Measurements from ENCODE around the gene TRABD2B.

Gene TRABD2B

GRCh38 chr1:47876587-47876963 is 120.6 kb downstream of the TRABD2B start:
- DNase-seq (ENCODE audit: low spot score) = no peak

- DNase-seq (ENCODE audit: low spot score) = no peak
Measured at GRCh38 chr1:47875831-47876586, 121.2 kb downstream of the TRABD2B start.

DNA sequence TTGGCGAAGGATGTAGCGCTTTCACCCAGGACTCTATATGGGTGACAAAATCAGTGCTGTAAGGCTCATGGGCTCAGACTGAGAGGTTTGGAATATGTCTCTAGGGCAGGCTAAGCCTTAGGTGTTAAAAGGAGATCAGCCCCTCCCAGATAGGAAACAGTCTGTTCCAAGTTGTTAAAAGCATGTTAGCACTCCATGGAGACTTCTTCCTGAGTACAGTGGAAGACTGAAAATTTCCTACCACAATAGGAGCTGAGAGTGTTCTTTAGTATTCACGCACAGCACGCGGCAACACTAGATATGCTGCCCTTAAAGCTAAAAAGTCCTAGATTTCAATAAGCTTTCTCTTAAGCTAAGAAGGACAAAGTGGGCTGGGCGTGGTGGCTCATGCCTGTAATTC is 122.1 kb downstream of the TRABD2B start:
- DNase-seq (ENCODE audit: low spot score) = no peak

DNA sequence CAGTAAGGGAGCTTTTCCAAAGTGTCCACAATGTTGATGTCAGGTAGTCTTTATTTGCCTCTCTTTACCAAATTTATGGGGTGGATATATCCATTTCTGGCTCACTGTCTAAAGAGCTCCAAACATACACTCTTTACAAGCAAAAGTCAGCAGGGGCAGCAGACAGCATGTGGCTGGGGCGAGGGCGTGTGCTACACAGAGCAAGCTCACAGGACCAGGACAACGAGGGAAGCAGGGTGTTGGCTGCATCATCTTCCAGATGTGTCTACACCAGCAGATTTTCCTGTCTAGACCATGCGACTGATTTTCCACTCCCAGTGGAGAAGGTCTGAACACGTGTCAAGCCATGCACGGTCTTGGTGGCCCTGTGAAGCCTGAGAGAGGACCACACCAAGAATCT is 123.8 kb downstream of the TRABD2B start:
- no peak for DNase-seq (ENCODE audit: low spot score)

DNA sequence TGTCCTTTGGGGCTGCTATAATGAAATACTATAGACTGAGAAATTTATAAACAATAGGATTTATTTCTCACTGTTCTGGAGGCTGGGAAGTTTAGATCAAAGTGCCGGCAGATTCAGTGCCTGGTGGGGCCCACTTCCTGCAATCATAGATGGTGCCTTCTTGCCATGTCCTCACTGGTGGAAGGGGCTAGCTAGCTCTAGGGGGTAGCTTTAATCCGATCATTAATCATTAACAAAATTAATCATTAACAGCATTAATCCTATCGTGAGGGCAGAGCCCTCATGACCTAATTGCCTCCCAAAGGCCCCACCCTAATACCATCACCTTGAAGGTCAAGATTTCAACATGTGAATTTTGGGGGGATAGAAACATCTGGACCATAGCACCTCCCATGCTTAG is 124.3 kb downstream of the TRABD2B start:
- no peak for DNase-seq (ENCODE audit: low spot score)

DNA sequence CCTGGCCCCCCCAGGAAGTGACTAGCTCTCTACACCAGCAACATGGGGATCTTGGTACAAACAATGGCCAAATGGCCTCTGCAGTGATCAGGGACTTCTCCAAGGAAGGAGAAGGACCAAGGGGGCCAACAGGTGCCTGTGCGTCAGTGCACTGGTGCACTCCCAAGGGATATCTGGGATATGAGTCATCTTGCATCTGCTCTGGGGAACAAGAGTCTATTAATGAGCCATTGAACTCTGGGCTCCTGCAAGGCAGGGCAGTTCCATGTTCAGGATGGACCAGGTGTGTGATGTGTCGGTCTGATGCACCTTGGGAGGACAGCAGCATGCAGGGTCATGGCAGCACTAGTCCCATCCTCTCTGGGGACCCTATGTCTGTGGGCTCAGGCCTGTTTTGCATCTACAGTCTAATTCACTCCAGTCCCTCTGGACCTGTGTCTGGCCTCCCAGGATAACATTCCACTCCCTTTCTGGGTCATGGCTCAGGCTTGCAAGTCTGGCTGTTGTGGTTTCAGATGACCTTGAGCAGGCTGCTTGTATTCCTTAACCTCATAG is 125.3 kb downstream of the TRABD2B start:
- DNase-seq (ENCODE audit: low spot score) = no peak

- no peak for DNase-seq (ENCODE audit: low spot score)
Measured at GRCh38 chr1:47870946-47871676, 126.1 kb downstream of the TRABD2B start.

- no peak for DNase-seq (ENCODE audit: low spot score)
Measured at GRCh38 chr1:47870480-47870879, 126.7 kb downstream of the TRABD2B start.

DNA sequence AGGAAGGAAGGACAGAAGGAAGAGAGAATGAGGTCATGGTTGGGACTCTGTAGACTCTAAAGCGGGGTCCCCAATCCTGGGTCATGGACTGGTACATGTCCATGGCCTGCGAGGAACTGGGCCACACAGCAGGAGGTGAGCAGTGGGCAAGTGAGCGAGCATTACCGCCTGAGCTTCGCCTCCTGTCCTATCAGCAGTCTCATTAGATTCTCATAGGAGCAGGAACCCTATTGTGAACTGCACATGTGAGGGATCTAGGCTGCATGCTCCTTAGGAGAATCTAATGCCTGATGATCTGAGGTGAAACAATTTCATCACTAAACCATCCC is 128.9 kb downstream of the TRABD2B start:
- no peak for DNase-seq (ENCODE audit: low spot score)

DNA sequence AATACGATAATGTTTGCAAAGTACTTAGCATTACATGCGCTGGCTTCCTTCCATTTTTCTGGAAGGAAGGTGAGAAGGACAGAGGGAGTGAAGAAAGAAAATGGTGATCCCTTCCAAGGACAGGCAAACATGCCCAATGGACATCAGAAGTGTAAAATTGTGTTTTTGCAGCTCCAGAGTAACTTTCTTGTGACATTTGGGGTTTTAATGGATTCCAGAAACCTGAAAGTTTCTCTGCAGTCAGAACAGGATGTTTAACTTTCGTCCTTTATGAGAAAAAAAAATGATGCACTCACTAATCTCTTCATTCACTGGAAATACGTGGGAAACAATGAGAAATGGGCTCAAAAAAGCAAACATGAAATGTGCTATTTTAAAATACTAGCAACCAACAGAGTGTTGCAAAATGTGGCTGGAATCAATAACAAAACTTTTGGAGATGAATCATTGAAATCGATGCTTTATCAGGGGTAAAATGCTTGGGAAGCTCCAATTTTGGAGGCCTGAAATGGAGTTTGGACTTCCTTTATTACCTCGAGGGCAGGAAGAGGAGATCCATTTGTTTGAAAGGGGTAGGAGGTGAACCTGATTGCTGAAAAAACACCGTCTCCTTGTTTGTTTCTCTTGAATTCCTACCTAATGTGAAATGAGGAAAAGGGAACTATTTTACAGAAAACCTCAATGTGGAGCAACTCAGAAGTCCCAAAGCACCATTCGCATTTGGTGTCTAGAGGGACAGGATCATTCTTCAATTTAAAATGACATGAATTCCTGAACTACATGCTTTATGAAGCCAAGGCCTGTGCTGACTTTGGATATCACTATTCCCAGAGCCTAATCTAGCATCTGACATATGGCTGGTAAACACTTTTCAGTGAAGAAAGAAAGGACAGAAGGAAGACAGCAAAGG is 129.5 kb downstream of the TRABD2B start:
- no peak for DNase-seq (ENCODE audit: low spot score)

GRCh38 chr1:47866601-47867437 is 130.4 kb downstream of the TRABD2B start:
- no peak for DNase-seq (ENCODE audit: low spot score)

DNA sequence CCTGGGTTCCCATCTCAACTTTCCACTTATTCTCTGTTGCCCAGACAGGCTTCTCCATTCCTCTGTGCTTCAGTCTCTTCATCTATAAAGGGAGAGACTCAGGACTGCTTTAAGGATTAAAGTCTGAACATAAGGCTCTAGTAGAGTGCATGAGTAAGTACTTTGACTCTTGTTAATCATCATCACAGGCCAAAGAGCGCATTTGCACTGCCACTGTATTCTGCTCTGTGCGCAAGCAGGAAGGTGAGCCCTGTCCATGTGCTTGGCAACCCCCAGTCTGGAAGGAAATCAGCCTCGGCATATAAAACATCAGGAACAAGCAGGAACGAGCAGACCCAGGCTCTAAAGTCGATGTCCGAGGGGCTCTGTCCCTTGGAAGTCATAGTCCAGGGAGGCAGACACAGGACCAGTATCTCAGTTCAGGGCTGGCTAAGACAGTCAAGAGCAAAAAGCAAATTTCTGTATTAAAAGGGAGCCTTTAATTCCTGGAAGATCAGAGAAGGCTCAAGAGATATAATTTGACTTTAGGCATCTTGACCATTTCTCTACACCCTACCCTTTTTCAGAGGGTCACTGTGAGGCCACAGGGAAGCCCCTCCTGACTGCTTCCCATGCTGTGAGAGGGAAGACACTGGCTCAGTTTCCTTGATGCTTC is 131.2 kb downstream of the TRABD2B start:
- no peak for DNase-seq (ENCODE audit: low spot score)

DNA sequence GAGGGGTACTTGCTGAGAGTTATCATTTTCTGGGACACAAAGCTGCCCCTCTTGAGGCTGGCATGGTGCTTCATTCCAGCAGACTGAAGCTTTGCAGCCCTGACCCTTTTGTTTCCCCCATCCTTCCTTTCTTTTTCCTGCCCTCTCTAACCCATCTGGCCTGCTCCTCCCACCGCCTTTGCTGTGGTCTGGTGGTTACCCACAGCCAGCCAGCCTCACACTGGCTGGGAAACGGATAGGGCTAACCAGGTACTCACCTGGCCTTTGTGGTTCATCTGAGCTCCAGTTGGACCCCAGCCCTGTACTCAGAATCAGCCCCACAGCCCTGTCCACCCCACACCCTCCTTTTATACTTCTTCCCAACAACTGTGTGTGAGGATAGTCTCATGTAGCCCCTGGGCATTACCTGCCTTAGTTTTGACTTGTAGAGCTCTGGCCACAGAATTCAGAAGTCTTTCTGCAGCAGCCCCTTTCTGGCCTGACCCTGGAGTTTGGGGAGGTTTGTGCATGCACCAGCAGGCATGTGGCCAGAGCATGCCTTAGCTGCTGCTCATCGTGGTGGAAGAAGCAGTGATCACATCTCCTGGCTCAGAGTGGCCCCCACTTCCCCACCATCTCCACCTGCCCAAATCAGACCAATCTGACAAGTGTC is 138.0 kb downstream of the TRABD2B start:
- DNase-seq (ENCODE audit: low spot score) = no peak

DNA sequence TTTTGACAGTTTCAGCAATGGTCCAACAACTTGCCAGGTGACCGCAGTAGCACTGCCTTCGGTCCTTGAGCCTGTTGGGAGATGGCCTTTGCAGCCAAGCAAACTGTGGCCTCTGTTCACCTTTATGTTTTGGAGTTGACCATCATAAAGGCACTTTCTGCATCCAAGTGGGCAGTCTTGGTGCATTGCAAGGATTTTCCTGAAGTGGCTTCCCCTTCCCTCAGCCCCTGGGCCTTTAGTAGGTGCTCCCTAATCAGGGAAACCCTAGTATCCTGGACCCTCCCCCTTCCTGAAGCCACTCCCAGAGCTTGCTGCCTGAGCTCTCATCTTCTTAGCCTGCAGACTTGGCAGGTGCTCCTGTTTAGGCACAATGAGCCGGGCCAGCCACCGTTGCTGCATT is 140.2 kb downstream of the TRABD2B start:
- DNase-seq (ENCODE audit: low spot score) = no peak

- no peak for DNase-seq (ENCODE audit: low spot score)
Measured at GRCh38 chr1:47855230-47855629, 142.0 kb downstream of the TRABD2B start.

DNA sequence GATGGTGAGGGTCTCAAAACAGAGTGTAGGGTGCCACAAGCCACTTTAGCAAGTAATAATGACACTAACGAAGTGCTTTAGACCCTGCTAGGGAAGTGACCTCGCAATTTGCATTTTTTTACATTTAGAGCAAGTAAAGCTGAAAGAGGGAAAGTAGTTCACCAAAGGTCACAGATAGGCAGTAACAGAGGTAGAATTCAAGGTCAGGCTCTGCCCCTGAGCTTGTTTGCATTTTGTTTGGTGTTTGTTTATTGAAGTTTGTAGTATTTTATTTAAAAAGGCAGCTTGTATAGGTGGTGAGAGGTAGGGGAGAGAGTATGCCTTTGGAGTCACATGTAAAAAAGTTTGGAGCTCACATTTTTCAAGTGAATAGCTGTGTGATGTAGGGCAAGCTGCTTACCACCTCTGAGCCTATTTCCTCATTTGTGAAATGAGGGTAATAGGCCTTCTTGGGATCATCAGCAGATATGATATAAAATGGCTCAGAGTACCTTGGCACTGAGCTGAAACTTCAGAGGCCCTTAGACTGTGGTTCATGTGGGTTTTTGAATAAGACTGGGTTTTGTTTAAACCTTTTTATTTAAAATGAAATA is 142.5 kb downstream of the TRABD2B start:
- DNase-seq (ENCODE audit: low spot score) = no peak

GRCh38 chr1:47853852-47854251 is 143.3 kb downstream of the TRABD2B start:
- DNase-seq (ENCODE audit: low spot score) = no peak

GRCh38 chr1:47853059-47853458 is 144.1 kb downstream of the TRABD2B start:
- DNase-seq (ENCODE audit: low spot score) = no peak

DNA sequence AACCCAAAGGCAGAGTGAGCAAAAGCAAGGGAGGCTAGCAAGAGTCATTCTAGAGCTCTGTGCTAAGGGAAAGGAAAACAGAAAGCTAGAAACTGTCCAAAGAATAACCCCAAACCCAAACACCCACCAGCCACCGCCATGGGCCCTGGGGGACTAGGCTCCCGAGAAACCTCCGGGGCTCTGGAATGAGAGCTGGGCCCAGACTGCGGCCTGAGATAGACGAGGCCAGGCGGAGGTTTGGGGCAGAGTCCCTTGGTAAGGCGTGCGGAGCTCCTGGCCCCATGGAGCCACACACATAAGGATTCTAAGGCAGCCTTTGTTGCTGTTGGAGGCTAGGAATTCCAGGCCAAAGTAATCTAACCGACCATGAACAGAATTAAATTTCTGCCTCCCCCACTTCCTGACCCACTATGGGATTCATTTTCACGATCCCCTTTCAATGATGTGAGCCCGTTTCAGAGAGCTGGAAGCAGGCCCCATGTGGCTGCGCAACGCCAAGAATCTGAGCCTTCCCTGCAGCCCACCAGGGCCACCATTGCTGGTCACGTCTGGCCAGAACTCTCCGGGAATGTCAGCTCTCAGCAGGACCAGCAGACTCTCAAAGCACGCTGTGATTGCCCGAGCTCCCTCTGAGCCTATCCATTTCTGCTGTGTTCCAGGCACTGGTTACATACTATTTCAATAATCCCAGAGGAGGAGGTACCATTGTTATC is 145.0 kb downstream of the TRABD2B start:
- DNase-seq (ENCODE audit: low spot score) = no peak

Data from CD4-positive, alpha-beta T cell treated with Interleukin-6 at 100 ng/mL for 8 hours (primary cell).